ENCODE data around the gene CCDC183.
"Not testable (repeated sequence)": the region's sequence is repeated elsewhere in the genome, so short reads cannot be mapped to it uniquely, and the experiment has no call there.

Gene CCDC183

DNA sequence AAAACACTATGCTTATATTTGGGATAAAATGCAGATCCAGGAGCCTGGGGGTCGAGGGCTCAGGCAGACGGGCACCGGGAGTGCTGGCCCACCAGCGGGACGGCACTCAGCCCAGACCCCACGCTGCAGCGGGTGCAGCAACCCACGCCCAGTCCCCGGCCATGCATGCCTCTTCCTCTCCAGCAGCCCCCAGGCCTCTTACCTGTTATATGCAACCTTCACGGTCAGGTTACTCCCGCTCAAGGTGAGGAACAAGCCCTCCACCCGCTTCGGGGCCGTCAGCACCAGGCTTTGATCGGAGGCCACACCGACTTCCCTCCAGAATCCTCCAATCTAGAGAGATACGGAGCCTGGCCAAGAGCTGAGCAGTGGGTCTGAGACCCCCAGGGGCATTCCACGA lies 39.3 kb upstream of the CCDC183 start:
- Histone ChIP-seq H3K27ac (no peak overlapping the region), H3K4me3 (no peak overlapping the region)
- TF ChIP-seq, protein P1, sequence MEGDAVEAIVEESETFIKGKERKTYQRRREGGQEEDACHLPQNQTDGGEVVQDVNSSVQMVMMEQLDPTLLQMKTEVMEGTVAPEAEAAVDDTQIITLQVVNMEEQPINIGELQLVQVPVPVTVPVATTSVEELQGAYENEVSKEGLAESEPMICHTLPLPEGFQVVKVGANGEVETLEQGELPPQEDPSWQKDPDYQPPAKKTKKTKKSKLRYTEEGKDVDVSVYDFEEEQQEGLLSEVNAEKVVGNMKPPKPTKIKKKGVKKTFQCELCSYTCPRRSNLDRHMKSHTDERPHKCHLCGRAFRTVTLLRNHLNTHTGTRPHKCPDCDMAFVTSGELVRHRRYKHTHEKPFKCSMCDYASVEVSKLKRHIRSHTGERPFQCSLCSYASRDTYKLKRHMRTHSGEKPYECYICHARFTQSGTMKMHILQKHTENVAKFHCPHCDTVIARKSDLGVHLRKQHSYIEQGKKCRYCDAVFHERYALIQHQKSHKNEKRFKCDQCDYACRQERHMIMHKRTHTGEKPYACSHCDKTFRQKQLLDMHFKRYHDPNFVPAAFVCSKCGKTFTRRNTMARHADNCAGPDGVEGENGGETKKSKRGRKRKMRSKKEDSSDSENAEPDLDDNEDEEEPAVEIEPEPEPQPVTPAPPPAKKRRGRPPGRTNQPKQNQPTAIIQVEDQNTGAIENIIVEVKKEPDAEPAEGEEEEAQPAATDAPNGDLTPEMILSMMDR (IDR thresholded peaks at IDR 0.05): no peak

DNA sequence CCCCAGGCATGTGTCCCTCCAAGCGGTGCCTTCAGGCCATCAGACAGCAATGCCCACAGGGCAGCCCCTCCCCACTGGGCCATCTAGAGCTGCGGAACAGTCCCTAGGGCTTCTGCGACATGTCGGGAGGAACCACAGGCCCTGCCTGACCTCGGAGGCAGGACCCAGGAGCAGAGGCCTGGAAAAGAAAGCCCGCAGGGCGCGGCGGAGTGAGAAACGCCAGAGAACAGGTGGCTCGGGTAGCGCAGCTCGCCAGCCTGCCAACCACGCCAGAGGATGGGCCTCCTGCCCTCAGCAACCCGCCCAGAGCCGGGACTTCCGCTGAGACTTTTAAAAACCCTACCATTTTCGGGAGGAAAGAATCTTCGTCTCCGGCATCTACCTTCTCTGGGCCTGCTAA lies 38.8 kb upstream of the CCDC183 start:
- Histone ChIP-seq H3K27ac (no peak overlapping the region), H3K4me3 (no peak overlapping the region)
- DNase-seq (ENCODE audit: low spot score): no peak
- TF ChIP-seq, protein P1 (IDR thresholded peaks at IDR 0.05): no peak

More for the DNA sequence above, 39.3 kb upstream of the CCDC183 start:
- DNase-seq (ENCODE audit: low spot score): no peak

DNA sequence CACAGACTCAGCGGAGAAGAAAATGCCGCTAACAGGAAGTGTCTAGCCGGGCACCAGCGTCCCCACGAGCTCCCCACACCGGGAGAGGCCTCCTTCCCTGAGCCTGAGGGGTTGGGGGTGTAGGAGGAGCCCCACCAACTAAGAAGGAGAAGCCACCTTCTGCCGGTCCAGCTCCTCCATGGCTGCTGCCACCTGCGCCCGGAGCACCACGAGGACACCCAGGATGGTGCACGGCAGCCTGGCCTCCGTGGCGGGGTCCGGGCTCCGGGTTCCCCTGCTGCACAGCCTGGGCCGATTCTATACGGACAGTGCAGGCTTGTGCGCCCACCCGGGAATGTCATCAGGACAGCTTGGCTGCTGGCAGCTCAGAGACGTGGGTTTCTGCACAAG lies 38.4 kb upstream of the CCDC183 start:
- TF ChIP-seq, protein P1 (IDR thresholded peaks at IDR 0.05): no peak
- Histone ChIP-seq H3K27ac (no peak overlapping the region), H3K4me3 (no peak overlapping the region)
- DNase-seq (ENCODE audit: low spot score): no peak

DNA sequence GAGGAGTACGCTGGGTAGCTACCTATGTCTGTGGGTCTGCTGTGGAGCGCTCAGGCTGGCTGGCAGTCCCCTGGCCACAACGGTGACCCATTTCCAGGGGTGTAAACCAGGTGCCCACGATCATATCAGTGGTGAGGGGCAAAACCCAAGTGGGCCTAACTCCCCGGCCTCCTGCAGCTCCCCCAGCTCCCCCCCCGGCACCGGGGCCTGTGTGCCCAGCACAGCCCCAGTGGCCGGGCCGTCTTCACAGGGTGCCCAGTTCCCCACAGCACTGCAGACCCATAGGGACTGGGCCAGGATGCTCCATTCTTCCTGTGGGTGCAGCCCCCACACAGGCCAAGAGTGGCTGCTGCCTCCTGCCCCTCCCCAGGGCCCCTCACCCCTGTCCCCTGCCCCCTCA lies 37.1 kb upstream of the CCDC183 start:
- DNase-seq (ENCODE audit: low spot score): no peak
- Histone ChIP-seq H3K4me3 (no peak overlapping the region), H3K27ac (no peak overlapping the region)
- TF ChIP-seq, protein P1 (IDR thresholded peaks at IDR 0.05): no peak

DNA sequence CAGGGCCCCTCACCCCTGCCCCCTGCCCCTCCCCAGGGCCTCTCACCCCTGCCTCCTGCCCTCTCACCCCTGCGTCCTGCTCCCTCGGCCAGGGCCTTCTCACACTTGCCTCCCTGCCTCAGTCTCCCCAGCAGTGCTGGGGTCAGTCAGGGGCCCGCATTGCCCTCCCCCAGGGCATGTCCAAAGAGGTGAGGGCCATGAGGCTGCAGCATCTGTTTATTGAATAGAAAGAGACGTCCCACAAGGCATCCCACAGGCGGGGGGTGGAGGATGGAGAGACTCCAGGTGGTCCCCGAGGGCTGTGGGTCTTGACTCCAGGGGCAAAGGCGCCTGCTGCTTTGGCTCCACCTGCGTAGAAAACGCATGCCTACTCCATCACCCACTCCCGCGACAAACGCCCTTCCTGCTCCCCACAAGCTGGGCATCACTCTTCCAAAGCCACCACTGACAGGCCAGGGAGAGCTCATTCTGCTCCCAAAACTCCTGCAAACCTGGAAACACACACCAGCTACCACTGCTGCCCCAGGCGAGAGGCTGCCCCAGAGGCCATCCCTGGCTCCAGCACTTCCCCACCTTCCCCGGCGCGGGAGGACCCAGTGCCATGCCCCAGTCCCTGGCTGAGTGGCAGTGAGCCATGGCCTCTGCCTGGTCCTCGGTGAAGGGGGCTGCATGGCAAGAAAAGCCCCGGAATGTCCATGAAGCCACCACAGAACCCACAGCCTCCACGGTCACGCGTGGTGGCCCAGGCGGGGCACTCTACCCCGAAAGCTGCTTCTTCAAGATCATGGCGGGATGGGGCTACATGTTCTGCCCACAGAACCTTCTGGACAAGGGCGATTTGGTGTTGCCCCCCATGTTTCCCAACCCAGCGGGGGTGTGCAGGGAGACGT lies 36.5 kb upstream of the CCDC183 start:
- Histone ChIP-seq H3K4me3 (no peak overlapping the region), H3K27ac (no peak overlapping the region)
- no peak for DNase-seq (ENCODE audit: low spot score)
- TF ChIP-seq, protein P1 (IDR thresholded peaks at IDR 0.05): no peak

DNA sequence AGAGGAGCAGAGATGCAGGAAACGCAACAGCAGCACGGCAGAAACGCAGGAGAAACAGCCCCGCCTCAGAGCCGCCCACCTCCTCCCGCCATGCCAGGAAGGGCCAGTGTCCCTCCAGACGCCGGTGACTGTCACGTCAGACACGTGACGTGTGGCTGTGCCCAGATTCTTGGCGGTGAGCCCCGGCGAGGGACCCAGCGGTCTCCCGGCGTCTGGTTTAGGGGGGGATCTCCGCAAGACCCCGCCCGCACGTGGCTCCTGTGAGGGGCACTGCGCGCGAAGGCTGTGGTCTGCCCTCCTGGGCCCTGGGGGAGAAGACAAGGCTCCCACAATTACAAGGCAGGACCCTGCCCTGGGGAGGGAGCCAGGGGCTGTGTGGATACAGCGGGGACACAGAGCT lies 35.7 kb upstream of the CCDC183 start:
- no peak overlapping the region for H3K4me3 ChIP-seq
- H3K27ac ChIP-seq: no peak overlapping the region
- TF ChIP-seq, protein P1 (IDR thresholded peaks at IDR 0.05): no peak
- no peak for DNase-seq (ENCODE audit: low spot score)

DNA sequence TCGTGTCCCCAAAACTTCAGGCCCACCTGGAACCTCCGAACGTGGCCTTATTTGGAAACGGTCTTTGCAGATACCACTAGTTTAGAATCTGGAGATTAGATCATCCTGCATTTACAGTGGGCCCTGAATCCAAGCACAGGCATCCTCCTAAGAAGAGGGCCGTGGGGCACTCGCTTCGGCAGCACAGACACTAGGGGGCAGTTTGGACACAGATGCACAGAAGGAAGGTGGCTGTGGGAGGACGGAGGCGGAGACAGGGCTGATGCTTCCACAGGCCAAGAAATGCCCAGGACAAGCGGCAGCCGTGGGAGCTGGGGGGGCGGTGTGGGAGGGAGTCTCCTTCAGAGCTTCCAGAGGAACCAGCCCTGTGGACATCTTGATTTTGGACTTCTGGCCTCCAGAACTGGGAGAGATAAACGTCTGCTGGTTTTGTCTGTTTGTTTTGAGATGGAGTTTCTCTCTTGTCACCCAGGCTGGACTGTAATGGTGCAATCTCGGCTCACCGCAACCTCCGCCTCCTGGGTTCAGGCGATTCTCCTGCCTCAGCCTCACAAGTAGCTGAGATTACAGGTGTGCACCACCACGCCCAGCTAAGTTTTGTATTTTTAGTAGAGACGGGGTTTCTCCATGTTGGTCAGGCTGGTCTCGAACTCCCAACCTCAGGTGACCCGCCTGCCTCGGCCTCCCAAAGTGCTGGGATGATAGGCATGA lies 35.1 kb upstream of the CCDC183 start:
- H3K27ac ChIP-seq; DNase-seq (ENCODE audit: low spot score); H3K4me3 ChIP-seq: not testable (repeated sequence)

All from coronary artery (tissue), 2 donors.